GM21529 (cell line): ENCODE results near the gene FOXL3.

Experiments
- ATAC-seq: cut with Tn5 transposase; IDR thresholded peaks from one replicate; pipeline ENCODE4 v1.9.1; 2021; ENCODE audit not compliant: unreplicated experiment

Gene FOXL3

DNA sequence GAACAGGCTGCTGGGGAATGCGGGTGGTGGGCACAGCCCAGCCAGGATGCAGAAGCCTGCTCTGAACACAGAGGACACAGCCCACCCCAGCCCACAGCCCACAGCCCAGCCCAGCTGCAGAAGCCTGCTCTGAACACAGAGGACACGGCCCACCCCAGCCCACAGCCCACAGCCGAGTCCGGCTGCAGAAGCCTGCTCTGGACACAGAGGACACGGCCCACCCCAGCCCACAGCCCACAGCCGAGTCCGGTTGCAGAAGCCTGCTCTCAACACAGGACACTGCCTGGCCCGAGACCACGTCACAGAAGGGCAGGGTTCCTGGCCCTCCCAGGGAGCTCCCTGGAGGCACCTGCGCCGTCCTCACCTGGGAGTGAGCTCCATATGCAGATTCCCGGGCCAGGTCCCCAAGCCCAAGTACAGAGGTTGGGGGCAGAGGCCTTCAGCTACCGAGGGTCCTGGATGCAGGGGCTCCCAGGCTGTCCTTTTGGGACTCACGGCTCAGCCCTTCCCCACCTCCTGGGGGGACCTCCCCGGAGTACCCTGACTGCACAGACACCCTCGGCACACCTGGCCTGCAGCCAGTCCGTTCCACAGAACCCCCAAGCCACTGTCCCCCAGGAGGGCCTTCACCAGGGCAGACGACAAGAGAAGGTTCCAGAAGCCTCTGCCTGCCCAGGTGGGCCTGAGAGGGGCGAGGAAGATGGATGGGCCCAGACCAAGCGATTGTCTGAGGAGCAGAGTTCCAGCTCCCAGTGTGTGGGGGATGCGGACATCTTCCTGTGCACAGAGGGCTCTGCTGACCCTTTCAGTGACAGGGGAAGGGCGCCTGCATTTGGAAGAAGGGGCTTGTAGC lies 23.7 kb upstream of the FOXL3 start:
- ATAC-seq: no peak

- ATAC-seq: no peak
Observed at GRCh38 chr7:266851-267840, 22.8 kb upstream of the FOXL3 start.

DNA sequence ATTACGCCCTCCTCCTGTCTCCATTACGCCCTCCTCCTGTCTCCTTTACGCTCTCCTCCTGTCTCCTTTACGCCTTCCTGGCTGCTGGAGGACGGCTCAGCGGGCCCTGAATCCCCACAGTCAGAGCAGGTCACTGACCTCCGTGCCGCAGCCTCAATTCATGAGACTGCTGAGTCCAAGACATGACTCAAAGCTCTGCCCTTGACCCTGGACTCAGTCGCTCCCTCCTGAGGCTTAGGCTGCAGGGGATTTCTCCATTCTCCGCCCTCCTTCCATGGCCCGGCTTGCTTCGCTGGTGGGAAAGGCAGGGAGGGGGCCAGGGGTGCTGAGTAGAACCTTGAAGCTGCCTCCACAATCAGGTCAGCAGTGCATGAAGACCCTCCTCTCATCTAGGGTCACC lies 21.0 kb upstream of the FOXL3 start:
- no peak for ATAC-seq

- no peak for ATAC-seq
Observed at GRCh38 chr7:269721-270120, 20.2 kb upstream of the FOXL3 start.

DNA sequence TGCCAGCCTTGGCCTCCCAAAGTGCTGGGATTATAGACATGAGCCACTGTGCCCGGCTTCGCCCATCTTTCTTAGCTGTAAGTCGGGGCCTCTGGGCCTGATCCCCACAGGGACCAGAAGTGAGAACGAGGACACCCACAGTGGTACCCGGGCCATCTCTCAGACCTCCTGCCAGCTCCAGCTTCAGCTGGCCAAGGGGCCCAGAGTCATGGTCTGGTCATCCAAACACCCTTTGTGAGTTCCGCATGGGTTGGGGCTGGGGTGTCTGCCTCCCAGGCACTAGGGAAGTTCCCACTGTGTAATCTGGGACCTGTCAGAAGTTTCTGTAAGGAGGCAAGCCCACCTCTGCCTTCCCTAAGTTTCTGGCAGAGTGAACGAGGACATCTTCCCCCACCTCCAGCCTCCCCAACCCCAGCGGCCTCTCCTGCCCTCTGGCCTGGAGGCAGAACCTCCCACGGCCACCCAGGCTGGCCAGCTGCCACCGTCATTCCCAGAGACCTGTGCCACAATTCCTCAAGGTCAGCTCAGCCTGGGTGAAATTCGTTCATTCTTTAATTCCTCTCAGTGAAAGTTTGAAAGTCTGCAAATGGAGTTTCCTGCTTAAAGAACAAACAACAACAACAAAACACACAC lies 19.5 kb upstream of the FOXL3 start:
- ATAC-seq: no peak

- ATAC-seq: no peak
Observed at GRCh38 chr7:271266-272107, 18.5 kb upstream of the FOXL3 start.

GRCh38 chr7:272108-272615 lies 17.8 kb upstream of the FOXL3 start:
- ATAC-seq: no peak

DNA sequence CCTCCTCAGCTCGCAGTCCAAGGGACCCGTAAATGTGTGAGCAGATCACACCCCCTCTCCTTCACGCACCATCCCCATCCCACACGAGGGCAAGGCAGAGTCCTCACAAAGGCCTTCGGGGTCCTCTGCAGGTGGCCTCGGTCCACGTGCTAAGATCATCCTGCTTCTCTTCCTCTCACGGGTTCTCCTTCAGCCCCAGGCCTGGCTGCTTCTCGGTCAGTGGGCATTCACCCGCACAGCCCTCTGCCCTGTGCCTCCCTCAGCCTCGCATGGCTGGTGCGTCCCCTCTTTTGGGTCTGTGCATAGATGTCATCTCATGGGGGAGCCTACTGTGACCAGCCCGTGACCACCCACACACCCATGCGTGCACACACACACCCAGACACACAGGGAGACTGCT lies 17.3 kb upstream of the FOXL3 start:
- ATAC-seq: no peak

- no peak for ATAC-seq
Observed at GRCh38 chr7:273327-273726, 16.6 kb upstream of the FOXL3 start.

DNA sequence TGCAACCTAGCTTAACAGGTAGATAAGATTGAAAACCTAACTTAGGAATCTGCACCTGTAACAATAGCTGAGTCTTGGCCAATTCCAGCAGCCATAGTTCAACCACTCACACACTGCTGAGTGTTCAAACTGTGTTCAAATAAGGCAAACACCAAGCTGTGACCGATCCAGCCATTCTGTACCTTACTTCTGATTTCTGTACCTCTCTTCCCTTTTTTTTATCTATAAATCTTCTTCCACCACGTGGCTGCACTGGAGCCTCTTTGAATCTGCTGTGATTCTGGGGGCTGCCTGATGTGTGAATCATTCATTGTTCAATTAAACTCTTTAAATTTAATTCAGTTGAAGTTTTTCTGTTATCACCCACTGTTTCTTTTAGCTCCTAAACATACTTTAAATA lies 15.7 kb upstream of the FOXL3 start:
- ATAC-seq: no peak

DNA sequence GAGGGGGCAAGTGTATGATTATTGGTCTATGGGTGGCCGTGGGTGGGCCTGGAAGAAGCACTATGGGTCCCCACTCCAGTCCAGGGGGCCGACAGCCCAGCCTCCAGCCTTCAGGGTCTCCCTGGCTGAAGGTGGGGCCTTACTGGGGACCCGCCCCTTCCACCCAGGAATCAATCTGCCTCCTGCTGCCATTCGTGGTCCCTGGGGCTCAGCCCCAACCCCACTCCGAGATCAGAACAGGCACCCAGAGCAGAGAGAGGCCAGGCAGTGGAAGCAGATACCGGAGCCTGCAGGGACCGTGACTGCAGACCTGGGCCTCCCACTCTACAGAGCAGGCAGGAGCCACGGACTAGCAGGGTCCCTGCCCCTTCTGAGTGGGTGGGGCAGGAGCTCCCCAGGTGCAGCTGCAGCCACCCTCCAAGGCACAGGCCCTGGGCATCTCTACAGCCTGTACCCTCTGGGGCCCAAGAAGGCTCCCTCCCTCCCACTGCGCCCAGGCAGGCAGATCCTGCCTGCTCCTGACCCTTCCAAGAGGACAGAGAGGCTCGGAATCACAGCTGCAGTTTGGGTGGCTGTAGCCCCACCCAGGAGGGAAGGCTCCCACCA lies 13.6 kb upstream of the FOXL3 start:
- ATAC-seq: no peak

DNA sequence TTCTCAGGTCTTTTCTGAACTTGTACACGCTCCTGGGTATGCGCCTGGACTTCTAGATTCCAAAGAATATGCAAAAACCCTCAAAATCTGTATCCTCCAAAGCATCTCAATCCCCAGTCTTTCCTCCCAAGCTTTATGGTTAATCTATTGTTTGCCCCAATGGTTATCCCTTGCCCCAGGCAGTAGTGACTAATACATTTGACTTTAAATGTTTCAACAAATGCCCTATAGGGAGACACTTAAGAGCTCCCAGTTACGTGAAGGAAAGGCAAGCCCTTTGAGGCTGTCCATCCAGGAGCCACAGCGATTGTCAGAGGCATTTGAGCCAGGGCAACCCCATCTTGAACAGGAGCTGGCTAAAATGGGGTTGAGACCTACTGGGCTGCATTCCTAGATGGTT lies 12.7 kb upstream of the FOXL3 start:
- ATAC-seq: no peak

GRCh38 chr7:278081-278480 lies 11.9 kb upstream of the FOXL3 start:
- no peak for ATAC-seq

- no peak for ATAC-seq
Observed at GRCh38 chr7:279821-280220, 10.1 kb upstream of the FOXL3 start.

DNA sequence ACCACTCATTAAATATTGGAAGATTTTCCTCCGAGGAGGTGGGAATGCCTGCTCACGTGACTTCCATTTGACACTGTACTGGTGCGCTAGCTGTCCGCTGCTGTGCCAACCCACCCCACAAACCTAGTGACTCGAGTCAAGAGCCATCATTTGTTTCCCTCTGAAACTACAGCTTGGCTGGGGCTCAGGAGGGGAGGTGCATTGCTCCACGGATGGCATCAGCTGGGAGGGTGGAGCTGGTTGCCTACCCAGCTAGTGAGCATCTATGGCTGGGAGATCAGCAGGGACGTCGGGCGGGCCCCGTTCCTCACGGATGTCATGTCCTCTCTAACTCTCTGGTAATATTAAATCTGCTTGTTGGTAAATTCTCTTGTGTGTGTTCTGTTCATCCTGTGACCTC lies 9.5 kb upstream of the FOXL3 start:
- no peak for ATAC-seq

- no peak for ATAC-seq
Observed at GRCh38 chr7:281637-282036, 8.3 kb upstream of the FOXL3 start.

DNA sequence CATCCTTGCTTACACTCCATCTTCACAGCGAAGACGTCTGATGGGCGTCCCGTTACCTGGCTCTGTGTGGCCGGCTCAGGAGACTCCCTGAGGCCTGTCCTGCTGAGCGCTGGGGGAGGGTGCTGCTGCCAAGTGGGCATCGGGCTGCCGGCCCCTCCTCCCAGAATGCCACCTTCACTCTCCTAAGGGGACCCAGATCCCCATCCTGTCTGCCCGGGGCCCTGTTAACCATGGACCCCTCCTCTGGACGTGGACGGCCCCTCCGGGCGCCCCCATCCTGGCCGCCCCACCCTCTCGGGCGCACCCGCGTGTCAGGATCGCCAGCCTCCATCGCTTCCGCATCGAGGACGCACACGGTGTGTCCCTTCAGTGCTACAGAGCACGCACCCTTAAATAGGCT lies 7.3 kb upstream of the FOXL3 start:
- ATAC-seq: no peak

GRCh38 chr7:284762-285722 lies 4.9 kb upstream of the FOXL3 start:
- no peak for ATAC-seq

- no peak for ATAC-seq
Observed at GRCh38 chr7:285731-286130, 4.2 kb upstream of the FOXL3 start.
